Measurements from ENCODE around the gene MRPS27.

DNA sequence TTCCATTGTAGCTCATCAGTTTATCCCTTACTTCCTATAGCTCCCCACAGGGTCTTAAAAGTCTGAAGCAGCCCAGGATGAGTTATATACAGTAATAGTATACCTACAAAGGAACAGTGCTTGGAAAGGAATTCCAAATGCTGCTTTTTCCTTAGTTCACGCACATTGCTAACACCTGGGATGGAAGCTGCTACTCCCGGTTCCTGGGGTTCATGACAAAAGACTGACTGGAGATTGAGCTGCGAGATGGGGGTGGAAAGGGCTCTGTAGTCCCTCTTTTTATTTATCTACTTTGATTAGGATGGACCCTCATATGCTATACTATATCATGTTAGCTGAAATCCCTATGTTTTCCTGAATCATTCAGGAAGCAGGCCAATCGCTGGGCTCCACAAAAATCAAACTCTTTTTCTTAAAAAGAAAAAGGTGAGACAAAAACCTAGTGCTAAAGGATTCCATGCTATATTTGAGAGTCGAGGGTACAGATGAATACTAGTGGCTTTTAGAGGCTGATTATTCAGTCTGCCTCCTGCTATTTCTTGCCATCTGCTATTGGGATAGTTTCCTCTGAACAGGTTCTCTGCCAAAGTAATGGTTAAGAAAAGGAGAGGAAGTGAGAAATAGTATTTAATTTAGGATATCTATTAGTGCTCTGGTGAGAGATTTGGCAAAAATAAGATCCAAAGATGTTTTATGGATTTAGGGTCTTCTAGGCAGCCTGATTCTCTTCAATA lies 81.2 kb downstream of the MRPS27 start:
- TF ChIP-seq, protein P1, sequence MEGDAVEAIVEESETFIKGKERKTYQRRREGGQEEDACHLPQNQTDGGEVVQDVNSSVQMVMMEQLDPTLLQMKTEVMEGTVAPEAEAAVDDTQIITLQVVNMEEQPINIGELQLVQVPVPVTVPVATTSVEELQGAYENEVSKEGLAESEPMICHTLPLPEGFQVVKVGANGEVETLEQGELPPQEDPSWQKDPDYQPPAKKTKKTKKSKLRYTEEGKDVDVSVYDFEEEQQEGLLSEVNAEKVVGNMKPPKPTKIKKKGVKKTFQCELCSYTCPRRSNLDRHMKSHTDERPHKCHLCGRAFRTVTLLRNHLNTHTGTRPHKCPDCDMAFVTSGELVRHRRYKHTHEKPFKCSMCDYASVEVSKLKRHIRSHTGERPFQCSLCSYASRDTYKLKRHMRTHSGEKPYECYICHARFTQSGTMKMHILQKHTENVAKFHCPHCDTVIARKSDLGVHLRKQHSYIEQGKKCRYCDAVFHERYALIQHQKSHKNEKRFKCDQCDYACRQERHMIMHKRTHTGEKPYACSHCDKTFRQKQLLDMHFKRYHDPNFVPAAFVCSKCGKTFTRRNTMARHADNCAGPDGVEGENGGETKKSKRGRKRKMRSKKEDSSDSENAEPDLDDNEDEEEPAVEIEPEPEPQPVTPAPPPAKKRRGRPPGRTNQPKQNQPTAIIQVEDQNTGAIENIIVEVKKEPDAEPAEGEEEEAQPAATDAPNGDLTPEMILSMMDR (IDR thresholded peaks at IDR 0.05): no peak
- TF ChIP-seq POLR2A (IDR thresholded peaks at IDR 0.05) (no peak), POLR2AphosphoS5 (IDR thresholded peaks at IDR 0.05) (no peak), EP300 (IDR thresholded peaks at IDR 0.05) (no peak)
